Muscle layer of duodenum (tissue), 2 donors: ENCODE data around the gene ODAD4.
"Not testable (repeated sequence)": the region's sequence is repeated elsewhere in the genome, so short reads cannot be mapped to it uniquely, and the experiment has no call there.

ENCODE experiments used
- H3K27ac ChIP-seq: one replicate; pipeline ENCODE4 v1.7.0; 2013; ENCODE audit warnings: mild to moderate bottlenecking, low read length
- H3K27me3 ChIP-seq: one replicate; pipeline ENCODE4 v1.7.0; 2013; ENCODE audit warnings: low read depth, mild to moderate bottlenecking, control low read depth, low read length
- H3K36me3 ChIP-seq, 2 donors: one replicate each; pipeline ENCODE4 v1.7.0; 2013; ENCODE audit warnings: low read length in 2 of 2, control low read depth in 1 of 2, mild to moderate bottlenecking in 1 of 2; ENCODE audit not compliant: insufficient read depth in 2 of 2, control insufficient read depth in 1 of 2
- H3K4me1 ChIP-seq, 2 donors: one replicate each; pipeline ENCODE4 v1.7.0; 2013; ENCODE audit warnings: low read length in 2 of 2, mild to moderate bottlenecking in 2 of 2, control low read depth in 1 of 2, moderate library complexity in 1 of 2; ENCODE audit not compliant: insufficient read depth in 2 of 2, control insufficient read depth in 1 of 2
- H3K4me3 ChIP-seq, 2 donors: one replicate each; pipeline ENCODE4 v1.7.0; 2013; ENCODE audit warnings: low read length in 2 of 2, low read depth in 1 of 2, mild to moderate bottlenecking in 1 of 2
- H3K9me3 ChIP-seq, 2 donors: one replicate each; pipeline ENCODE4 v1.7.0; 2013; ENCODE audit warnings: low read length in 2 of 2, control low read depth in 1 of 2, mild to moderate bottlenecking in 1 of 2; ENCODE audit not compliant: control insufficient read depth in 1 of 2
- donor health status: healthy.

ODAD4 gene

DNA sequence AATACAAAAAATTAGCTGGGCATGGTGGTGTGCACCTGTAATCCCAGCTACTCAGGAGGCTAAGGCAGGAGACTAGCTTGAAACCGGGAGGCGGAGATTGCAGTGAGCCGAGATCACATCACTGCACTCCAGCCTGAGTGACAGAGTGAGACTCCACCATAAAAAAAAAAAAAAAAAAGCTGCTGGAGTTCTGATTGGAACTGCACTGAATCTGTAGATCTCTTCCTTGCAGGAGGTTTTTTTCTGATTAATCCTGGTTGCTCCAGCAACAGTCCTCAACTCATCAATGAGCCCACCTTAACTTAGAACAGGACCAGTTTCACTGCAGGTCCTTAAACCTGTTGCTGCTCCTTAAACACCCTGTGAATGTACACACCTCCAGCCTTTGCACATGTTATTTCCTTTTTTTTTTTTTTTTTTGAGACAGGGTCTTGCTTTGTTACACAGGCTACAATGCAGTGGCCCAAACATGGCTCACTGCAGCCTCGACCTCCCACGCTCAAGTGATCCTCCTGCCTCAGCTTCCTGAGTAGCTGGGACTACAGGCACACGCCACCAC, 1.6 kb upstream of the ODAD4 start:
- no peaks in the 10 kb centered on the region for H3K4me1 ChIP-seq
- no peaks in the 10 kb centered on the region for H3K27me3 ChIP-seq
- no peaks in the 10 kb centered on the region for H3K36me3 ChIP-seq
- no peak overlapping the region for H3K27ac ChIP-seq
- no peaks in the 10 kb centered on the region for H3K9me3 ChIP-seq
- H3K4me3 ChIP-seq: no peak overlapping the region

DNA sequence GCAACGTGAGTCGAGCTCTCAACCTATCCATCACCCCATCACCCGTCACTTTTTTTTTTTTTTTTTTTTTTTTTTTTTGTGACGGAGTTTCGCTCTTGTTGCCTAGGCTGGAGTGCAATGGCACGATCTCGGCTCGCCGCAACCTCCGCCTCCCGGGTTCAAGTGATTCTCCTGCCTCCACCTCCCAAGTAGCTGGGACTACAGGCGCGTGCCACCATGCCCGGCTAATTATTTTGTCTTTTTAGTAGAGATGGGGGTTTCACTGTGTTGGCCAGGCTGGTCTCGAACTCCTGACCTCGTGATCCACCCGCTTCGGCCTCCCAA, 378 bp downstream of the ODAD4 start:
- not testable (repeated sequence) for H3K4me1 ChIP-seq, H3K27ac ChIP-seq, H3K9me3 ChIP-seq, H3K27me3 ChIP-seq, H3K36me3 ChIP-seq
- peak overlapping the region; percentile 70 to 81 for H3K4me3 ChIP-seq

DNA sequence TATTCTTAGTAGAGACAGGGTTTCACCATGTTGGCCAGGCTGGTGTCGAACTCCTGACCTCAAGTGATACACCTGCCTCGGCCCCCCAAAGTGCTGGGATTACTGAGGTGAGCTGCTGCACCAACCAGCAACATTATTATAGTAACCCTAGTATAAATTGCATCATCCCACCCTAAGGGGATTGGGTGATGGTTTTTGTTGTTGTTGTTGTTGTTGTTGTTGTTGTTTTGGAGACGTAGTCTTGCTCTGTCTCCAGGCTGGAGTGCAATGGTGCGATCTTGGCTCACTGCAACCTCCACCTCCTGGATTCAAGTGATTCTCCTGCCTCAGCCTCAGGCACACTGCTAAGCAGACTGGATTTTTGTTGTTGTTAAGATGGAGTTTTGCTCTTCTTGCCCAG, 1.3 kb downstream of the ODAD4 start:
- not testable (repeated sequence) for H3K27ac ChIP-seq

DNA sequence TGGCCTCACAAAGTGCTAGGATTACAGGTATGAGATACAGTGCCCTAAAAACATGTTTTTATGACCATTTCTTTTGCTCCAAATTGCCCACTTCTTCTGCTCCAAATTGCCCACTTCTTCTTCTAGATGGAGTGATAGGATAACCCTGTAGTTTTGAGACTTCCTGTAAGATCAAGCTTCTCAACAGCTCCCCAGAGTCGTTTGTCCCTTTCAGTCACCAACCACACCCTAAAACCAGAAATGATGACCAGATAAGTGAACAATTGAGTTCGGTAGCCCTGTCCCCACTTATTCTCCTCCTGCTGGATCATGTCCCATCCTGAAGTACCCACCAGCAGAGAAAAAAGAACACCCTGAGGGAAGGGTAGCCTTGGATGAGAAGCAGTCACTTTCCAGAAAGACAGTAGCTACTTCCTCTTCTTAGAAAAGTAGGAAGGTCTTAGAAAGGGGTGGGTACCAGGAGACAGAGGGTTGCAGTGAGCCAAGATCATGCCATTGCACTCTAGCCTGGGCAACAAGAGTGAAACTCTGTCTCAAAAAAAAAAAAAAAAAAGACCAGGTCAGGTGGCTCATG, 2.5 kb downstream of the ODAD4 start:
- Histone ChIP-seq H3K27me3 (no peaks in the 10 kb centered on the region), H3K4me3 (no peak overlapping the region), H3K9me3 (no peaks in the 10 kb centered on the region), H3K27ac (no peak overlapping the region), H3K4me1 (no peaks in the 10 kb centered on the region), H3K36me3 (peaks cover 0 to 4% of the 10 kb centered on the region in 2 donors)

More for the DNA sequence above, 1.3 kb downstream of the ODAD4 start:
- H3K4me1 ChIP-seq, H3K36me3 ChIP-seq, H3K9me3 ChIP-seq, H3K27me3 ChIP-seq, H3K4me3 ChIP-seq: not testable (repeated sequence)

DNA sequence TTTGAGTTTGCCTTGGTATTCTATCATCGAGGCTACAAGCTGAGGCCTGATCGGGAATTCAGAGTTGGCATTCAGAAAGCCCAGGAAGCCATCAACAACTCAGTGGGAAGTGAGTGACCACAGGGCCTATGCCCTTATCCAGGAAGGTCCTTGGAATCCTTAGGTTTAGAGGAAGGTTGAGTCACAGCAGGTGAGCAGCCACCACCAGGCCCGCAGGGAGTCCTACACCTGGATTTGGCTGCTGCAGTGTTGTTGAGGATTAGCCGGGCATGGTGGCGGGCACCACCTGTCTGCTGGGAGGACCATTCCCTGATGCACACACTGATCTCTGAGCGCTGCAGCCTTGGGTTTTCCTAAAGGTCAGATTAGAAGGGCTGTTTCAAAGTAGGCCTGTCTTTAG, 5.2 kb downstream of the ODAD4 start:
- Histone ChIP-seq H3K36me3 (peaks cover 0 to 13% of the 10 kb centered on the region in 2 donors), H3K27me3 (no peaks in the 10 kb centered on the region), H3K4me3 (no peak overlapping the region), H3K9me3 (no peaks in the 10 kb centered on the region), H3K27ac (no peak overlapping the region), H3K4me1 (no peaks in the 10 kb centered on the region)

DNA sequence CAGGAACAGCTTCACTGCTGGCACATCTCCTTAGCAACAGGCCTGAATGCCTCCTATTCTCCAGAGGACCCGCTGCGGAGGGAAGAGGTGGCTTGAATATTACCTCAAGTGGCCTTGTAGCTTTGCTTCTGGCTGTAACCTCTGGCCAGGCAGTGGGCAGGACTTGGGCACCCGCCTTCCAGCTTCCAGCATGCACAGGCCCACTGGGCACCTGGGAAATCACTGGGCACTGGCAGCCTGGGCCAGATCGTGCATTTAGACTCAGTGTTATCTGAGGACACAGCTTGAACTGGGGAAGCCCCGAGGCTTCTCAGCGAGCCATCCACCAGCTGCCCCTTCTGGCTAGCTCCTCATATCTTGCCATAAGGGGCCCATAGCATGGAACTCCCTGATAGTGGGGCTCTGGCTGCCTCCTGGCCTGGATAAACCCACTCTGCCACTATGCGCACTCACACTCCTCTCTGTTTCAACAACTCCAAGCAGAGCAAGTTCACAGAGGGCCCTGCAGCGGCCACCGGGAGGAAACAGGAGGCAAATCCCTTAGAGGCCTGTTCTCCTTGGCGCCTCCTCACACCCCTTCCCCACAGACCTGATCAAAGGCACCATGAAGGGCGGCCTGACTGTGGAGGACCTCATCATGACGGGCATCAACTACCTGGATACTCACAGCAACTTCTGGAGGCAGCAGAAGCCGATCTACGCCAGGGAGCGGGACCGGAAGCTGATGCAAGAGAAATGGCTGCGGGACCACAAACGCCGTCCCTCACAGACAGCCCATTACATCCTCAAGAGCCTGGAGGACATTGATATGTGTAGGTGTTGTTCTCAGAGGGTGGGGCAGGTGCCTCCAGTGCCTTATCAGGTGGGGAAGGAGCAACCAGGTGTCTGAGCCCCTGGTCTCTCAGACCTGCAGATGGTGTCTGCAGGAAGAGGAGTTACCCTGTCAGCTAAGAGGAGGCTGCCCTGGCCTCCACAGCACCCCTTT, 7.8 kb downstream of the ODAD4 start:
- Histone ChIP-seq H3K36me3 (peaks cover 0 to 13% of the 10 kb centered on the region in 2 donors), H3K4me3 (no peak overlapping the region), H3K9me3 (no peaks in the 10 kb centered on the region), H3K27me3 (no peaks in the 10 kb centered on the region), H3K27ac (no peak overlapping the region), H3K4me1 (no peaks in the 10 kb centered on the region)

DNA sequence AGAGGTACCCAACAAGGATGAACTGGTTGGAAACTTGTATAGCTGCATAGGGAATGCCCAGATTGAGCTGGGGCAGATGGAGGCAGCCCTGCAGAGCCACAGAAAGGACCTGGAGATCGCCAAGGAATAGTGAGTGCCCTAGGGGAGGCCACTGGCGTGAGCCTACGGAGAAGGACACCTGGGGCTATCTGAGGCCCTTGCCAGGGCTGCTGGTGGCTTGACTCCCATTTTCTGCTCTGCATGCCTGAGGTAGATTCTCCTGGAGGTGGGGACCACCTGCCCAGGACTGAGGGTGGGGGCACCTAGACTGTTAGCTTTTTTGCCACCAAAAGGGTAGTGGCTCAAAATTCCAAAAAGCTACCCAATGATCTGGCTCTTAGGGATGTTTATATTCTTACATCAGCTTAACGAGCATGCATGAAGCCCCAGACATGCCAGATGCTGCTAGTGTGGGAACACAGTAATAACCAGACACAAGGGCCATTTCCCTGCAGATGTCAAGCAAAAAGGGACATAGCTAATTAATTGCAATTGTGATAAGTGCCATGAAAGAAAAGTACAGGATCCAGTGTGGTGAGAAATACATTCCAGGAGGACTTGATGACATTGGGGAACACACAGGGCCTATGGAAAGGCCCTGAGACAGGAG, 8.8 kb downstream of the ODAD4 start:
- no peaks in the 10 kb centered on the region for H3K4me1 ChIP-seq

DNA sequence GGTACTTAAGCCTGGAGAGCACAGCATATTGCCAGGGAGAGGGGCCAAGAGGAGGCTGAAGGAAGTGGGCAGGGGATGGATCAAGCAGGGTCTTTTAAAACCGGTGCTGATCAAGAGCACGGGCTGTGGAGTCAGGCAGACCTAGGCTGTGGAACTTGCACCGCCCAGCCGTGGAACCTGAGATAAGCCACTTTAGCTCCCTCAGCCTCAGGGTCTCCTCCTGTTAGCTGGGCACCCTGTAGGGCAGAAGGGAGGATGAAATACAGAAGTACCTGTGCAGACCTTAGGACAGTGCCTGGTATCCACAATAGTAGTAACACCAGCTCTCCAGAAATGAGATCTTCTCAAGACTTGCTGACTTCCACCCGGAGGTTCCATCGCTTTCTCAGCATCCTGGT, 9.3 kb downstream of the ODAD4 start:
- Histone ChIP-seq H3K27ac (no peak overlapping the region), H3K36me3 (peaks cover 0 to 13% of the 10 kb centered on the region in 2 donors), H3K27me3 (no peaks in the 10 kb centered on the region), H3K9me3 (no peaks in the 10 kb centered on the region), H3K4me1 (no peaks in the 10 kb centered on the region), H3K4me3 (no peak overlapping the region)

More for the DNA sequence above, 8.8 kb downstream of the ODAD4 start:
- H3K27ac ChIP-seq: no peak overlapping the region
- no peaks in the 10 kb centered on the region for H3K27me3 ChIP-seq
- H3K4me3 ChIP-seq: no peak overlapping the region
- H3K9me3 ChIP-seq: no peaks in the 10 kb centered on the region
- peaks cover 0 to 13% of the 10 kb centered on the region in 2 donors for H3K36me3 ChIP-seq

DNA sequence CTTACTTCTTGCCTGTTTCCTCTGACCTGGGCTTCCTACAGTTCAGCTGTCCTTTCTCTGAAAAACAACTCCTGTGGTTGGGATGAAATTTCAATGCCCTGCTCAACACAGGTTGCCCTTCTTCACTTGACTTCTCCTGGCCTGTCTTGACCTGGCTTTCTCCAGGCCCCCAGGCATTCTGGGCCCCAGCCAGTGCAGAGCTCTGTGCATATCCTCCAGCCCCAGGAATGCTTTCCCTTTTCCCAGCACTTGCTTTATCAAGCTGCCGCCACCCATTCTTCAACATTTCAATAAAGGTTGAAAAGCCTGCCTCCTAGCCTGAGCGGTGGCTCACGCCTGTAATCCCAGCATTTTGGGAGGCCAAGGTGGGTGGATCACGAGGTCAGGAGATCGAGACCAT, 10.8 kb downstream of the ODAD4 start:
- H3K9me3 ChIP-seq: no peaks in the 10 kb centered on the region
- peaks cover 0 to 11% of the 10 kb centered on the region in 2 donors for H3K36me3 ChIP-seq
- H3K27ac ChIP-seq: no peak overlapping the region
- no peak overlapping the region for H3K4me3 ChIP-seq
- H3K27me3 ChIP-seq: no peaks in the 10 kb centered on the region
- no peaks in the 10 kb centered on the region for H3K4me1 ChIP-seq

DNA sequence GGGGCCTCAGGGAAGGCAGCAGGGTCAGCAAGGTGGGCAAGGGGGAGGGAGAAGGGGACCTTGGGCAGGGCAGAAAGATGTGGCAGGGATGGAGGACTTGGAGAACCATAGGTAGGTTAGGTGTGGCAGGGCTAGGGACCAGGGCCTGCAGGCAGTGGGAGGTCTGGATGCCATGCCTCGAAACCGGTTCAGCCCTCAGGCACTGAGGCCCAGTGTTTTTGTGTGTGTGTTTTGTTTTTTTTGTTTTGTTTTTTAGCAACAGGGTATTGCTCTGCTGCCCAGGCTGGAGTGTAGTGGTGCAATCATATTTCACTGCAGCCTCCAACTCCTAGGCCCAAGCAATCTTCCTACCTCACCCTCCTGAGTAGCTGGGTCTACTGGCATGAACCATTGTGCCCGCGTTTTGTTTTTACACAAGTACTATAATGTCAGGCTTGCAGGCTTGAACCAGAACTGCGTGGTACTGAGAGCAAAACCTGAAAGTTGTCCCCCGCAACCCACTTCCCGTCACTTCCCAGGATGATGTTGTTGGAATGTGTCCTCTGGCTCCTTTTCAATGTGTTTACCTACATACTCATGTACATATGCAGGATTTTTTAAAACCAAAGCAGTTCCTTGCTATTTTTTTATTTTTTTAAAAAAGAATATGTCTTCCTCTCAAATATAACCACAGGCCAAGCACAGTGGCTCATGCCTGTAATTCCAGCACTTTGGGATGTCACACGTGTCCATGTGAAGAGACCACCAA, 12.4 kb downstream of the ODAD4 start:
- Histone ChIP-seq H3K4me3 (no peak overlapping the region), H3K27me3 (no peaks in the 10 kb centered on the region), H3K36me3 (peaks cover 0 to 9% of the 10 kb centered on the region in 2 donors), H3K9me3 (no peaks in the 10 kb centered on the region), H3K4me1 (no peaks in the 10 kb centered on the region), H3K27ac (no peak overlapping the region)

DNA sequence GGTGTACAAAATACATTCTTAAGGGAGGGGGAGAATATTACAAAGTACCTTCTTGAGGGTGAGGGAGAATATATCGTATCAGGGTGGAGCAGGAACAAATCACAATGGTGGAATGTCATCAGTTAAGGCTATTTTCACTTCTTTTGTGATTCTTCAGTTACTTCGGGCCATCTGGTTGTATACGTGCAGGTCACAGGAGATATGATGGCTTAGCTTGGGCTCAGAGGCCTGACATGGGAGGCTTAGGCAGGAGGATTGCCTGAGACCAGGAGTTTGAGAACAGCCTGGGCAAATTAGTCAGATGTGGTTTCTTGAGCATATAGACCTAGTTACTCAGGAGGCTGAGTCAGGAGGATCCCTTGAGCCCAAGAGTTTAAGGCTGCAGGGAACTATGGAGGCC, 13.1 kb downstream of the ODAD4 start:
- Histone ChIP-seq H3K4me3 (no peak overlapping the region), H3K27me3 (no peaks in the 10 kb centered on the region), H3K36me3 (peaks cover 0 to 7% of the 10 kb centered on the region in 2 donors), H3K4me1 (no peaks in the 10 kb centered on the region), H3K27ac (no peak overlapping the region), H3K9me3 (no peaks in the 10 kb centered on the region)
